T follicular helper cell (primary cell): Measurements from ENCODE around the gene NXPH1.

ENCODE experiments used
- DNase-seq: peaks from one replicate; pipeline ENCODE4 v3.0.0-alpha.2; 2020; ENCODE audit warnings: low read depth

The NXPH1 gene

DNA sequence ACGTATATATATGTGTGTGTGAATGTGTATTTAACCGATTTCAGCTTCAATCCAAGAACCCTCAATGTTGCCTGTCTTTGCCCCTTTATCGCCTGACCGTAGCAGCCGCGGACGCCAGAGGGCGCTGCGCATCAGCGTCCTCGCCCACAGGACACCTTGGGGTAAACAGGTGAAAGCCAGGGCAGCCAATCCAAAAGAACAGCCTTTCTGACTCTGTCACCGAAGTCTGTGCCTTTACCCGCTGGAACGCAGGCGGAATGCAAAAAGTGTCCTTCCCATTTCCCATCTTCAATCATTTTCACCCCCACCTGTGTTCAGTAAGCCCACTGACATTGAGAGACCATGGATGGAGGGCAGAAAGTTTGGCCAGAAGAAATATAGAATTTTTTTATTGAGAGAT is 3.6 kb downstream of the NXPH1 start:
- no peak for DNase-seq

GRCh38 chr7:8437606-8438005 is 4.2 kb downstream of the NXPH1 start:
- DNase-seq: no peak

- DNase-seq: no peak
These were observed 7.3 kb downstream of the NXPH1 start for GRCh38 chr7:8440670-8441069.

- no peak for DNase-seq
These were observed 7.9 kb downstream of the NXPH1 start for GRCh38 chr7:8441106-8441965.

DNA sequence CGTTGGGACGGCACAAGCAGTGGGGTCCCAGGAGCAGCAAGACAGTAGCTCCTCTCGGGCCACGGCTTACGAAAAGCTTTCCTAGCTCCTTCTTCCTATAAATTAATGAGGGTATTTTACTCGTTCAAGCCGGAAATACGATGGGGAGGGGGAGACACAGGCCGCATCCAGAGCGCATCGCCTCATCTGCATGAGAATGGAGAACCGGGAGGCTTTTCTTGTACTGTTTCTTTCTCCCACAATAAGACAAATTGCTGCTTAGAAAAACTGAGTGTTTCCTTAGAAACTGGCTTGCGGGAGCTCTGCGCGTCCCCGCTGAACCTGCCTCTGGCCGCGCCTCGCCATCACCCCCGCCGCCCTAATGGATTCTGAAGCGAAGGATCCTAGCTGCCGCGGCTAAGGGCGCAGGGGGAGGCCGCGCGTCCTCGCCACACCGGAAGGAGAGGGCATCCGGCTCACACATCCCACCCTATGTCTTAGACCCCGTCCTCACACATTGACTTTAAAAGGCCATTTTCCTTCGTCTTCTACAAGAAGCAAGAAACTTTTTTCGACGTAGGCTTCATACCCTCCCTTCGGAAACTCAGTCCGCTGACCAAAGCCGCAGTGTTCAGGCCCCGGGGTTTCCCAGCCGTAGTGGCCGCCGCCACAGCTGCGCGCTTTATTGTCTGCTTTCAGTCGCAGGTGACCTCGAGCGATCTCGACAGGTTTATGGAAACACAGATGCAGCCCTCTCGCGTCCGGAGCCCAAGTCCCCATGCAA is 8.8 kb downstream of the NXPH1 start:
- DNase-seq: no peak

- DNase-seq: peak; percentile 20
These were observed 9.4 kb downstream of the NXPH1 start for GRCh38 chr7:8442814-8443304.

- no peak for DNase-seq
These were observed 10.4 kb downstream of the NXPH1 start for GRCh38 chr7:8443576-8444467.

DNA sequence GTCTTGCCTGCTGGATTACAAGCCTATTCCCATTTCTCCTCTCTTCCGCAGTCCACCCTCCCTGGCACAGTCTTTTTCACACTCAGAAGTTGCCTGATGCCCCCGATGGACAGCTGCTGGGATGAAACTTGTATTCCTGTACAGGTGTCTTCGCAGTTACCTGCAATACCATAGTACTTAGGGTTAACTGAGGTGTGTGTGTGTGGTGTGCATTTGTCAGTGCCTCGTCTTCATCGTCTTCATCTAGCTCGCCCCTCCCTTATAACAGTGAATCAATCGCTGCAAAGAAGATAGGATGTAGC is 11.0 kb downstream of the NXPH1 start:
- no peak for DNase-seq

DNA sequence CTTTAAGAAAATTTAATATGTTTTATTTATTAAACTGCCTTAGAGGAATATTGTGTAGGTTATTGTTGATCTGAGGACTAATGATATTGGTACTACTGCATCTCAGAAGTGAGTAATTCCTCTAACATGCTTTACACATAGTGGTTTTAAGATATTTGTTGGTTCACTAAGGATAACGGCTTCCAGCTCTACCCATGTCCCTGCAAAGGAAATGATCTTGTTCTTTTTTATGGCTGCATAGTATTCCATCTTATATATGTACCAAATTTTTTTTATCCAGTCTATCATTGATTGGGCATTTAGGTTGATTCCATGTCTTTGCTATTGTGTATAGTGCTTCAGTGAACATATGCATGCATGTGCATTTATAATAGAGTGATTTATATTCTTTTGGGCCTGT is 20.1 kb downstream of the NXPH1 start:
- DNase-seq: no peak

DNA sequence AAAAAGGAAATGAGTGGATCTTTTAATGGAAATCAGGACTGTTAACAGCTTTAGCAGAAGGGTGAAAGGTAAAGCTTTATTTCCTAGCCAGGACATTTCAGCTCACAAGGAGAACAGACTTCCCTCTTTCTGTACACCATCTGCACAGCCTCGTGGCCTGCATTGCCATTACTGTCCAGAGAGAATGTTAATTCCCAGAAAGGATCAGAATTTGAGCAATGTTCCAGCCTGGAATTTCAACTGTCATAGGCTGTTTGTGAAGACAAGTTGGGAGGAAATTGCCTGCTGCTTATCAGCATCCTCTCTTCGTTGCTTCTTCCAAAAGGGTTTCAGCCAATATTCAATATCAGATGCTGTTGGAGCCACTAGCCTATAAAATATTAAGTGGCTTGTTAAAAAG is 22.0 kb downstream of the NXPH1 start:
- DNase-seq: no peak

DNA sequence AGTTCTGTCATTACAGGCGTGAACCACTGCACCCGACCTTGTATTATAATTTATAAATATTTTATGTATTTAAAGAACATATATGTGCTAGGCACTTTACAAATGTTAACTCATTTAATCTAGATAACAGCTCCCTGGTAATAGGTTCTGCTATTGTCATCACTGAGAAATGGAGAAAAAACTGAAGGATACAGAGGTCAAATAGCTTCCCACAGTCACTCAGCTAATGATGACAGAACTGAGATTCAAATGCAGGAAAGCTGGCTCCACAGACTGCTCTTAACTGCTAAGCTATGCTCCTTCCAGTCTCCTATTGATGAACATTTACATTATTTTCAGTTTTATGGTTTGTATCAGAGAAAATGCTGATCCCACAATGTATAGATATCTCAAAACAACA is 28.9 kb downstream of the NXPH1 start:
- no peak for DNase-seq

DNA sequence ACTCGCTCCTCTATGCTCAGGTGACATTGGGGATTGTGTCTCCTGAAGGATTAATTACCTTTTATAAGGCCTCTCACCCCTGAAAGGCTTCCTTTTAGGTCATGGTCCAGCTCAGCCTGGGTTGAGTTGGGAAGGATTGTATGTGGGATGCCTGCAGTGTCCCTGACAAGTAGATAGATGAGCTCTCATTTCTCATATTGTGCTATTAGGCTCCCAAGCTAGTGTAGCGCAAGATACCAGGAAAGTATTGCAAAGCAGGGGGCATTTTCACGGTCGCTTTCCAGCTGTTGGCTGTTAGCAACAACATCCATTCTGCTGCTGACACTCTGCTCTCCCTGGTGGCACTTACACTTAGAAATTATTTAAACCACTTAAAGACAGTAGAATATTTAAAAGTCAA is 31.9 kb downstream of the NXPH1 start:
- DNase-seq: no peak

DNA sequence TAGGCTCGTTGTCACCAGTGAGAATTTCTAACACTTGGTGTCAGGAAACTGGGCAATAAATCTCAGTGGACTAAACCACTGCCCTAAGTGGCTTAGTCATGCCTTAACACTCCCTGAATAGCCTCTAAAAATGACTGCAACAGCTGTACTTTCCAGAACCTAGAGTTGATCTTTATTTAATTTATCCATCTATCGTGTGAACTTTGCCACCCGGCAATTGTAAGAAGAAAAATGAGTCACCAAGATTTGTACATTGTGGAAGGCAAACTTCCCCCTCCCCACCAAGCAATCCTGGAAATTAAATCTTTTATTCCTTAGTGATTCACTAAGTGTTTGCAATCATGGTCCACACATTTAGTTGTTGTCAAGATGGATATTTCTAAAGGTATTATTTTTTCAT is 47.1 kb downstream of the NXPH1 start:
- DNase-seq: no peak

- no peak for DNase-seq
These were observed 47.7 kb downstream of the NXPH1 start for GRCh38 chr7:8481096-8481495.

GRCh38 chr7:8481752-8482446 is 48.5 kb downstream of the NXPH1 start:
- no peak for DNase-seq

DNA sequence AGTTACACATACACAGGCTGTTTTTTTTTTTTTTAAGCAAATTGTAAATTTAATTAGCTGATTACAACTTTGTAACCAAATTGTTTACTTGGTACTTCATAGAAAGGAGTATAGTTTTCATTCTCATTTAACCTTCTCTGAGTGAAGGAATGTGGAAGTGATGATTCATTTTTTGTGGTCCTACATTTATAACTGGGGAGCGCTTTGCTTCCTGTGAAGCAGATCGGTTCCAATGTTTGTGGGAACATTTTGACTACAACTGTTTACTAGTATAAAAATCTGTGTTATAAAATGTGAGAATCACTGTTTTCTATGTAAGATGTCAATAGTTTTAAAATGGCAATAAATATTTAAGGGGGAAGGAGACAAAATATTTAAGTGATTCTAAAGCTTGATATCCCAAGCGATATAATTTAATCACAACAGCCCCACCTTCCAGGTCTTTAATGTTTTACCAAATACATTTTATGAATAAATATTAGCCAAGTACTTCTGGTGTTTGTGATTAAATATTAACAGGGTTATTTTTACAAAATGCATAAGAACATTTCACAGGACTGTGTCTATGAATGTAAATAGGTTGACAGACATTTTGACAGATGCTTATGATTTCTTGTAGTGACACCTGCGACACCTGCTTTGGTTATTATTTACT is 57.1 kb downstream of the NXPH1 start:
- no peak for DNase-seq

- DNase-seq: no peak
These were observed 57.7 kb downstream of the NXPH1 start for GRCh38 chr7:8491106-8491505.

DNA sequence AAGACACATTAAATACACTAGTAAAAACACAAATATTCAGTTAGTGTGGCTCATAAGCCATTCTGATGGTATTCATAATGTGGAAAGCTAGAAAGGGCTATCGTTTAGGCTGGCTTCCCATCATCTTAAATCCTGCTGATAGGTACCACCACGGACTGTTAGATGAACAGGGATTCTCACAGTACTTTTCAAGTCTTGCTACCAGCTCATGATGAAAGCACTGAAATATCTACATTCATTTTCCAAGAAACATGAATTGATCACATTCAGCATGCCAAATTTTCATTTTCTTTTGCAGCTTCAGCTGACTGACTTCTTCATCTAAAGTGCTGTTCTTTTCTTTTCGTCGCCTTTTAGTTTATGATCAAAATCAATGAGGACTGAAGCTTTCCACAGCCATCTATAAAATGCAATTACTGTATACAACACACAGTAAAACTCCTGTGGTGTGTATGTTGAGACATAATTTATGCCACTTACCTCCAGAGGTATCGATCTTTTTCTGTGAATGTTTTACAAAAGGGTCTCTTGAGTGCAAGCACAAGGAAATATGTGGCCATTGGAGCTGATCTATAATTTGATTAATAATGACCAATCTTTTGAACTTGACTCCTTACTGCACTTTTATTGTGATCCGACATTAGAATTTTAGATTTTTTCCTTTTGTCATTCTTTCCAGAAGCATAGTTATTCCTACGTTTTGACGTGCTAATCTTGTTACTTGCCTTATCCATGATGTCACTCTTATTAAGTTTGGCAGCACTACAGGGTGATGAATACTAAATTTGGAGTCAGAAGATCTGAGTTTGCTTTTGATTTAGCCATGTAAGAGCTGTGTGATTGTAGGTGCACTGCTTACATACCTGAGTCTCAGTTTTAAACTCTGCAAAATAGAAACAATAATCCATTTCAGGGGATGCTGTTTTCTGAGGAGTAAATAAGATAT is 58.4 kb downstream of the NXPH1 start:
- DNase-seq: no peak

GRCh38 chr7:8499128-8499527 is 65.7 kb downstream of the NXPH1 start:
- DNase-seq: no peak

DNA sequence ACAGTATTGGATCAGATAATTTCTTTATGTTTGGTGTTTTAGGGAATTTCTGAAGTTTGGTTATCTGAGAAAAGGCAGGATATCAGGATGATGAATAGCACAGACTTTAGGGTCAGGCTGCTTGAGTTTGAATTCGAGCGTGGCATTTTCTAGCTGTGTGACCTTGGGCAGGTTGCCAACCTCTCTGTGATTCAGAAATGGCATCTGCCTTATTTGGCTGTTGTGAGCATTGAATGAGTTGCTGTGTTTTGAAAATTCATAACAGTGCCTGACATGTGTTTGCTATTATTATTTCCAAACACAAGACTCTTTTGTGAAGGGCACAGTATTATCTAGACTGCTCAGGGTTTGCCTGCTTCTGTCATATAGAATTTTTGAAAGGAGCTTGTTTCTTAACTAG is 66.9 kb downstream of the NXPH1 start:
- DNase-seq: no peak
